Peyer's patch (tissue), 4 donors: ENCODE measurements around the gene PITPNM1. TPM values are rescaled to one million over a fixed set of nuclear protein-coding genes. Genes with fewer than 3 reads are reported as not detected.
"Not testable (repeated sequence)": the region's sequence is repeated elsewhere in the genome, so short reads cannot be mapped to it uniquely, and the experiment has no call there.

ENCODE experiments used
- DNase-seq, 3 donors: peaks; one replicate each; pipeline ENCODE4 v3.0.0-alpha.2; 2017 to 2019
- H3K27ac ChIP-seq, 4 donors: fragments of 200-600 bp; sonication (generic); one replicate each; pipeline ENCODE4 v1.5.1; 2016 to 2019
- H3K27me3 ChIP-seq, 2 donors: fragments of 200-600 bp; sonication (generic); one replicate each; pipeline ENCODE4 v1.5.1; 2019
- H3K36me3 ChIP-seq, 3 donors: fragments of 200-600 bp; sonication (generic); one replicate each; pipeline ENCODE4 v1.5.1; 2016 to 2019
- H3K4me1 ChIP-seq, 4 donors: fragments of 200-600 bp; sonication (generic); one replicate each; pipeline ENCODE4 v1.5.1; 2016 to 2019
- H3K4me3 ChIP-seq, 4 donors: fragments of 200-600 bp; sonication (generic); 1 replicate in 3 of 4; 2 replicates in 1 of 4; pipeline ENCODE4 v1.5.1; 2016 to 2019; ENCODE audit warnings: mild to moderate bottlenecking in 1 of 4
- H3K9me3 ChIP-seq, 4 donors: fragments of 200-600 bp; sonication (generic); one replicate each; pipeline ENCODE4 v1.5.1; 2016 to 2019; ENCODE audit warnings: mild to moderate bottlenecking in 1 of 4
- CTCF ChIP-seq, 6 experiments: fragments of 450-650 bp in 4 of 6; fragments of 200-600 bp in 2 of 6; sonication (generic) in 1 of 6; IDR thresholded peaks; one replicate each; pipeline ENCODE4 v1.5.1; 2017 to 2019; ENCODE audit warnings: antibody characterized with exemption in 6 of 6, mild to moderate bottlenecking in 3 of 6, moderate library complexity in 1 of 6
- POLR2A ChIP-seq, 2 donors: fragments of 450-650 bp; IDR thresholded peaks; one replicate each; pipeline ENCODE4 v1.5.1; 2017; ENCODE audit warnings: antibody characterized with exemption in 2 of 2, mild to moderate bottlenecking in 2 of 2, moderate library complexity in 2 of 2
- total RNA-seq, 4 donors: library from RNA; depleted of rRNA; stranded (reverse); fragments of >200 nt; gene quantifications; one replicate each; pipeline ENCODE4 v1.1.0, GENCODE V29; 2016

Gene PITPNM1
- total RNA-seq, 4 donors from 2014 or later = 94.4 to 126 (median 109) TPM

GRCh38 chr11:67482275-67482826 lies 22.8 kb downstream of the PITPNM1 start:
- no peaks in the 10 kb centered on the region for H3K27me3 ChIP-seq
- DNase-seq = peak in 1 of 3 donors; percentile 50
- H3K4me3 ChIP-seq = peak overlapping the region; percentile 47 to 68 (median 58)
- TF ChIP-seq CTCF (IDR thresholded peaks at IDR 0.05) (no peak), POLR2A (IDR thresholded peaks at IDR 0.05) (no peak)
- H3K9me3 ChIP-seq = no peaks in the 10 kb centered on the region
- peak overlapping the region; percentile 83 to 88 (median 85) for H3K27ac ChIP-seq
- peaks cover 0 to 34% (median 17%) of the 10 kb centered on the region in 4 donors for H3K4me1 ChIP-seq
- H3K36me3 ChIP-seq = peaks cover 0 to 6% (median 0%) of the 10 kb centered on the region in 3 donors

- H3K4me3 ChIP-seq, H3K4me1 ChIP-seq, H3K27ac ChIP-seq, H3K9me3 ChIP-seq, H3K27me3 ChIP-seq, H3K36me3 ChIP-seq, DNase-seq: not testable (repeated sequence)
Observed at GRCh38 chr11:67477344-67478050, 27.7 kb downstream of the PITPNM1 start.

- H3K9me3 ChIP-seq, H3K36me3 ChIP-seq, H3K4me3 ChIP-seq, H3K27me3 ChIP-seq, H3K27ac ChIP-seq, H3K4me1 ChIP-seq, DNase-seq: not testable (repeated sequence)
Observed at GRCh38 chr11:67476692-67477091, 28.5 kb downstream of the PITPNM1 start.

GRCh38 chr11:67472882-67473281 lies 32.3 kb downstream of the PITPNM1 start:
- no peak for TF ChIP-seq POLR2A (IDR thresholded peaks at IDR 0.05)
- no peak for TF ChIP-seq CTCF (IDR thresholded peaks at IDR 0.05)

GRCh38 chr11:67470337-67471002 lies 34.7 kb downstream of the PITPNM1 start:
- Histone ChIP-seq H3K4me1 (peaks cover 0 to 23% (median 3%) of the 10 kb centered on the region in 4 donors), H3K27me3 (no peaks in the 10 kb centered on the region), H3K27ac (no peak overlapping the region), H3K4me3 (no peak overlapping the region), H3K9me3 (no peaks in the 10 kb centered on the region), H3K36me3 (no peaks in the 10 kb centered on the region)
- TF ChIP-seq POLR2A (IDR thresholded peaks at IDR 0.05) (no peak), CTCF (IDR thresholded peaks at IDR 0.05) (no peak)
- no peak for DNase-seq

More at GRCh38 chr11:67472882-67473281, 32.3 kb downstream of the PITPNM1 start:
- no peak overlapping the region for H3K27ac ChIP-seq
- no peak overlapping the region for H3K4me3 ChIP-seq
- DNase-seq = no peak
- no peaks in the 10 kb centered on the region for H3K36me3 ChIP-seq
- peaks cover 0 to 12% (median 3%) of the 10 kb centered on the region in 4 donors for H3K4me1 ChIP-seq
- H3K9me3 ChIP-seq = no peaks in the 10 kb centered on the region
- no peaks in the 10 kb centered on the region for H3K27me3 ChIP-seq

- no peak for DNase-seq
- H3K27ac ChIP-seq = peak overlapping the region; percentile 82 to 95 (median 88)
- H3K4me3 ChIP-seq = peak overlapping the region; percentile 64 to 98 (median 92)
- H3K9me3 ChIP-seq = no peaks in the 10 kb centered on the region
- peaks cover 0 to 25% (median 6%) of the 10 kb centered on the region in 4 donors for H3K4me1 ChIP-seq
- TF ChIP-seq CTCF (IDR thresholded peaks at IDR 0.05) (no peak), POLR2A (IDR thresholded peaks at IDR 0.05) (no peak)
- no peaks in the 10 kb centered on the region for H3K27me3 ChIP-seq
- no peaks in the 10 kb centered on the region for H3K36me3 ChIP-seq
Observed at GRCh38 chr11:67469508-67469811, 35.7 kb downstream of the PITPNM1 start.
